Measurements from ENCODE around the gene SPATA31E1. TPM values are rescaled to one million over a fixed set of nuclear protein-coding genes. Genes with fewer than 3 reads are reported as not detected.
"Not testable (repeated sequence)": the region's sequence is repeated elsewhere in the genome, so short reads cannot be mapped to it uniquely, and the experiment has no call there.

SPATA31E1 gene
- total and polyA plus RNA-seq, 2 donors (not counting 1 experiment from before 2014, with no cell fraction given), result not detected

DNA sequence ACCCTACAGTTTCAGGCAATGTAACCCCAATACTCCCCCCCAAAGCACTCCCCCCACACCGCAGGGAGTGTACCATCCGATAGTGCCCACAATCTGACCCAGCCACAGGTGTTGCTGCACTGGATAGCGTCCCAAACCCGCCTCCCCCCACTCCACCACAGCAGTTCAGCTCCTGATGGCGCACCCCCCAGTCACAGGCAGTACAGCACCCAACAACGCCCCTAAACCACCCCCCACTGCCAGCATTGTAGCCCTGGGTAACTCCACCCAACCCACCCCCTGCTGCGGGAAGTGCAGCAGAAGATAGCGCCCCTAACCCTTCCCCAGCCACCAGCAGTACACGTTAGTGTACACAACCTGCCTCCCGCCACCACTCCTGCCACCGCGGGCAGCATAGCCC lies 55.7 kb downstream of the SPATA31E1 start:
- H3K4me1 ChIP-seq (ENCODE audit: control insufficient read depth in 2 of 2, insufficient read depth in 2 of 2, low read length in 2 of 2); ATAC-seq (ENCODE audit: low read depth); H3K4me3 Mint-ChIP-seq; H3K36me3 ChIP-seq (replicated peaks in 1 of 2; ENCODE audit: control extremely low read depth in 1 of 2, control insufficient read depth in 1 of 2, extremely low read depth in 1 of 2, insufficient read depth in 2 of 2, low read length in 1 of 2); POLR2A ChIA-PET; H3K4me2 ChIP-seq (replicated peaks; ENCODE audit: low read depth, low read length, poor library complexity, severe bottlenecking); H3K27ac ChIP-seq (ENCODE audit: low read length in 2 of 2); intact Hi-C loops (cut with micrococcal nuclease); H3K79me2 ChIP-seq (ENCODE audit: control insufficient read depth, insufficient read depth, low read length); DNase-seq; H3K9me3 Mint-ChIP-seq (ENCODE audit: insufficient read depth); H3K27me3 ChIP-seq (replicated peaks in 1 of 4; ENCODE audit: control extremely low read depth in 1 of 4, control insufficient read depth in 3 of 4, insufficient read depth in 4 of 4, low read length in 3 of 4); H2AFZ ChIP-seq (ENCODE audit: insufficient read depth, low read depth, low read length, poor library complexity, severe bottlenecking); H3K27me3 Mint-ChIP-seq; H4K20me1 ChIP-seq (ENCODE audit: control insufficient read depth, insufficient read depth, low read length, poor library complexity, severe bottlenecking); H3K9me3 ChIP-seq (ENCODE audit: control extremely low read depth in 1 of 3, control insufficient read depth in 2 of 3, insufficient read depth in 1 of 3, low read length in 2 of 3); H3K4me1 Mint-ChIP-seq; CTCF ChIA-PET; H3K27ac Mint-ChIP-seq; H3K9ac ChIP-seq (ENCODE audit: low read length); H3K4me3 ChIP-seq (ENCODE audit: control extremely low read depth in 1 of 5, extremely low read depth in 1 of 5, insufficient read depth in 1 of 5, low read depth in 2 of 5, low read length in 4 of 5): not testable (repeated sequence)
- WGBS (ENCODE audit: insufficient coverage), result no CpG with 5 or more reads among the region's 12 CpGs

Other genes starting within 250 kb of the SPATA31E1 start
- gene CTSL, start 156.8 kb upstream of the SPATA31E1 start, total RNA-seq, result 0.70 and 0.74 TPM in 2 replicates
- gene CTSL, start 156.8 kb upstream of the SPATA31E1 start, polyA plus RNA-seq, result 0.13 and 0.71 TPM in 2 replicates
- not detected in 2 replicates for gene SPATA31C1, start 35.1 kb downstream of the SPATA31E1 start, total RNA-seq
- gene SPATA31C1, start 35.1 kb downstream of the SPATA31E1 start, polyA plus RNA-seq, result not detected in 2 replicates
- gene CDK20, start 91.7 kb downstream of the SPATA31E1 start, total RNA-seq, result 0.61 and 1.3 TPM in 2 replicates
- 1.2 and 2.9 TPM in 2 replicates for gene CDK20, start 91.7 kb downstream of the SPATA31E1 start, polyA plus RNA-seq

Data from B cell (primary cell).